Naive thymus-derived CD4-positive, alpha-beta T cell (primary cell): ENCODE results near the gene CFDP1. TPM values are rescaled to one million over a fixed set of nuclear protein-coding genes. Genes with fewer than 3 reads are reported as not detected.
A peak's percentile ranks its signal among the peaks of the same experiment; 100 is the strongest.
"Not testable (repeated sequence)": the region's sequence is repeated elsewhere in the genome, so short reads cannot be mapped to it uniquely, and the experiment has no call there.

Source experiments
- ATAC-seq: fragments of 150-1000 bp; cut with Tn5 transposase; 2 replicates; pipeline ENCODE4 v1.10.0; 2021; ENCODE audit warnings: mild to moderate bottlenecking, moderate library complexity
- CTCF ChIA-PET: fragments of 350-600 bp; sonication (Branson Sonifier 250); formaldehyde crosslinking; loops from one replicate; lab custom pipeline; 2021; ENCODE audit warnings: antibody characterized with exemption; lab: Charles Lee
- POLR2A ChIA-PET: fragments of 350-600 bp; sonication (Branson Sonifier 250); formaldehyde crosslinking; loops from one replicate; lab custom pipeline; 2021; ENCODE audit warnings: antibody characterized with exemption, inconsistent platforms; lab: Charles Lee
- DNase-seq, 9 donors: peaks; one replicate each; pipeline versions ENCODE4 v3.0.0 to v3.0.0-alpha.2; 2020 to 2022; ENCODE audit warnings: mixed read lengths in 1 of 9
- H3K27ac ChIP-seq: one replicate; pipeline ENCODE4 v1.7.0; 2013; ENCODE audit warnings: mild to moderate bottlenecking, low read depth, low read length, moderate library complexity
- H3K27me3 ChIP-seq, 2 donors: one replicate each; pipeline ENCODE4 v1.7.0; 2013; ENCODE audit warnings: low read length in 2 of 2, mild to moderate bottlenecking in 2 of 2, moderate library complexity in 2 of 2; ENCODE audit not compliant: control insufficient read depth in 2 of 2, insufficient read depth in 2 of 2
- H3K36me3 ChIP-seq, 3 experiments: 1 replicate in 2 of 3; 2 replicates in 1 of 3; pipeline ENCODE4 v1.7.0; 2013; ENCODE audit warnings: low read length in 3 of 3, mild to moderate bottlenecking in 3 of 3, moderate library complexity in 1 of 3; ENCODE audit not compliant: insufficient read depth in 3 of 3, control insufficient read depth in 2 of 3
- H3K4me1 ChIP-seq, 2 donors: one replicate each; pipeline ENCODE4 v1.7.0; 2013; ENCODE audit warnings: low read length in 2 of 2, mild to moderate bottlenecking in 2 of 2, moderate library complexity in 1 of 2; ENCODE audit not compliant: control insufficient read depth in 2 of 2, insufficient read depth in 2 of 2
- H3K4me3 ChIP-seq: 2 replicates; pipeline ENCODE4 v1.7.0; 2013; ENCODE audit warnings: mild to moderate bottlenecking, low read length
- H3K9me3 ChIP-seq, 3 experiments: 1 replicate in 2 of 3; 2 replicates in 1 of 3; pipeline ENCODE4 v1.7.0; 2013; ENCODE audit warnings: low read length in 3 of 3; ENCODE audit not compliant: control insufficient read depth in 2 of 3
- H3K27ac Mint-ChIP-seq, 9 donors: one replicate each; pipeline ENCODE4 v1.8.0; 2020 to 2022; ENCODE audit warnings: mixed read lengths in 9 of 9, mild to moderate bottlenecking in 8 of 9, moderate library complexity in 5 of 9, inconsistent platforms in 2 of 9
- H3K27me3 Mint-ChIP-seq, 5 donors: one replicate each; pipeline ENCODE4 v1.8.0; 2021 to 2022; ENCODE audit warnings: mixed read lengths in 5 of 5, mild to moderate bottlenecking in 1 of 5
- H3K36me3 Mint-ChIP-seq, 5 donors: one replicate each; pipeline ENCODE4 v1.8.0; 2020 to 2022; ENCODE audit warnings: mixed read lengths in 5 of 5, mild to moderate bottlenecking in 3 of 5, inconsistent platforms in 1 of 5
- H3K4me1 Mint-ChIP-seq, 7 donors: one replicate each; pipeline ENCODE4 v1.8.0; 2020 to 2022; ENCODE audit warnings: mixed read lengths in 7 of 7, mild to moderate bottlenecking in 3 of 7, inconsistent platforms in 1 of 7
- H3K4me3 Mint-ChIP-seq, 10 donors: one replicate each; pipeline ENCODE4 v1.8.0; 2020 to 2022; ENCODE audit warnings: mild to moderate bottlenecking in 10 of 10, mixed read lengths in 10 of 10, moderate library complexity in 6 of 10, inconsistent platforms in 2 of 10
- H3K9me3 Mint-ChIP-seq, 11 donors: one replicate each; pipeline ENCODE4 v1.8.0; 2020 to 2022; ENCODE audit warnings: mixed read lengths in 11 of 11, mild to moderate bottlenecking in 4 of 11, inconsistent platforms in 1 of 11, moderate library complexity in 1 of 11
- intact Hi-C, 2 donors: fragments of 100-400 bp; cut with micrococcal nuclease; formaldehyde crosslinking; loops; one replicate each; pipeline ENCODE4 v1.15.1; 2023
- polyA plus RNA-seq, 2 donors: library from polyadenylated mRNA; unstranded; fragments of 300-500 nt; fragmentation: Illumina TruSeq; gene quantifications; one replicate each; pipeline ENCODE4 v1.2.3, GENCODE V29; 2021
- total RNA-seq, 6 experiments: library from RNA in 5 of 6; stranded (reverse) in 5 of 6; gene quantifications; 1 replicate in 5 of 6; 2 replicates in 1 of 6; pipeline ENCODE4 v1.2.3 and lab custom pipeline; 2021 to 2026

The CFDP1 gene
- total and polyA plus RNA-seq, 7 experiments from 2014 or later = 34.9 to 42.1 (median 39.4) TPM

- peaks cover 0 to 6% (median 0%) of the 10 kb centered on the region in 3 experiments for H3K36me3 ChIP-seq
- peak in 2 of 9 donors; percentile 74 to 84 for DNase-seq
- intact Hi-C loops = loop anchor here (1.0 to 10.0 kb wide), 15 partner anchors 30 to 1756 kb away; partner anchors contain the start of genes ADAT1 (in 2 of the 2), GABARAPL2 (in 2 of the 2), GLG1 (in 2 of the 2) and KARS1 (in 2 of the 2)
- peak overlapping the region; percentile 92 for H3K4me3 ChIP-seq
- Mint-ChIP-seq H3K9me3 (peaks cover 0 to 13% (median 0%) of the 10 kb centered on the region in 11 donors), H3K36me3 (peaks cover 0 to 13% (median 3%) of the 10 kb centered on the region in 5 donors), H3K27ac (peak overlapping the region; percentile 94 to 100 (median 97)), H3K4me3 (peak overlapping the region; percentile 87 to 99 (median 94)), H3K4me1 (peaks cover 17 to 48% (median 37%) of the 10 kb centered on the region in 7 donors), H3K27me3 (no peaks in the 10 kb centered on the region)
- peak; percentile 83 for ATAC-seq
- CTCF ChIA-PET = interaction anchor here (0.8 to 1.5 kb wide), 8 partner anchors 14 to 83 kb away, joined by 3 to 9 read pairs (median 4); partner anchors contain the start of gene TMEM170A
- peaks cover 5 to 9% of the 10 kb centered on the region in 2 donors for H3K4me1 ChIP-seq
- H3K27me3 ChIP-seq = no peaks in the 10 kb centered on the region
- POLR2A ChIA-PET = interaction anchor here (0.6 to 2.9 kb wide), 19 partner anchors 11 to 1758 kb away, joined by 3 to 25 read pairs (median 5); partner anchors contain the start of genes ADAT1, GABARAPL2, KARS1 and TERF2IP
- peak overlapping the region; percentile 94 for H3K27ac ChIP-seq
- H3K9me3 ChIP-seq = no peaks in the 10 kb centered on the region
Measured at GRCh38 chr16:75433732-75434413, 570 bp upstream of the CFDP1 start.

DNA sequence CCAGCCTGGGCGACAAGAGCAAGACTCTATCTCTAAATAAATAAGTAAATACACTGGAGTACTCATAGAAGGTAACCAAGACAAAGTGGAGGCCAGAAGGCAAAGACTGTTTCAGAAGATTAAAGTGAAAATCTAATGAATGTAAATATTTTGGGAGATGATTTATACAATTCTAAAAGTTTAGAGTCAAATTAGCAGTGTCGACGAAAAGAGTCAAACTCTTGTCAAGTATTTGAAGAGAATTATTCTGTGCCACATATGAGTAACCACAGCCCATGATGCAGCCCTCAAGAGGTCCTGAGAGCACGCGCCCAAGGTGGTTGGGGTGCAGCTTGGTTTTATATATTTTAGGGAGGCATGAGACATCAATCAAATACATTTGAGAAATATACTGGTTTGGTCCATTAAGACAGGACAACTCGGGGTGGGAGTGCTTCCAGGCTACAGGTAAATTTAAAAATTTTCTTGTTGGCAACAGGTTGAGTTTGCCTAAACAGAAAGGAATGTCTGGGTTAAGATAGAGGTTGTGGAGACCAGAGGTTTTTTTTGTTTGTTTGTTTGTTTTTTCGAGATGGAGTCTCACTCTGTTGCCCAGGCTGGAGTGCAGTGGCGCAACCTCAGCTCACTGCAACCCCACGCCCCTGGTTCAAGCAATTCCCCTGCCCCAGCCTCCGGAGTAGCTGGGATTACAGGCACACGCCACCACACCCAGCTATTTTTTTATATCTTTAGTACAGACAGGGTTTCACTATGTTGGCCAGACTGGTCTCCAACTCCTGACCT, 3.5 kb downstream of the CFDP1 start:
- intact Hi-C loops = loop anchor here in 1 of 2 donors (10.0 kb wide), 1 partner anchor 725 kb away; the partner anchor contains the start of gene MLKL
- H3K27me3 ChIP-seq = no peaks in the 10 kb centered on the region
- H3K4me1 Mint-ChIP-seq = peaks cover 16 to 70% (median 61%) of the 10 kb centered on the region in 7 donors
- H3K36me3 Mint-ChIP-seq = peaks cover 0 to 10% (median 6%) of the 10 kb centered on the region in 5 donors
- ChIA-PET CTCF (interaction anchor here (0.6 kb wide), 1 partner anchor 119 kb away, joined by 5 read pairs; no protein-coding TSS in a partner anchor), POLR2A (no interaction called here)
- DNase-seq (no peak), ATAC-seq (no peak)
- peaks cover 0 to 6% (median 0%) of the 10 kb centered on the region in 3 experiments for H3K36me3 ChIP-seq
- H3K9me3 ChIP-seq = no peaks in the 10 kb centered on the region
- no peak overlapping the region for H3K4me3 ChIP-seq
- peaks cover 0 to 8% (median 0%) of the 10 kb centered on the region in 11 donors for H3K9me3 Mint-ChIP-seq
- H3K27ac Mint-ChIP-seq = peak overlapping the region in 4 of 9 donors; percentile 9 to 75 (median 32)
- peaks cover 5 to 9% of the 10 kb centered on the region in 2 donors for H3K4me1 ChIP-seq
- H3K4me3 Mint-ChIP-seq = peak overlapping the region in 4 of 10 donors; percentile 5 to 45 (median 30)
- H3K27me3 Mint-ChIP-seq = no peaks in the 10 kb centered on the region
- H3K27ac ChIP-seq = no peak overlapping the region

DNA sequence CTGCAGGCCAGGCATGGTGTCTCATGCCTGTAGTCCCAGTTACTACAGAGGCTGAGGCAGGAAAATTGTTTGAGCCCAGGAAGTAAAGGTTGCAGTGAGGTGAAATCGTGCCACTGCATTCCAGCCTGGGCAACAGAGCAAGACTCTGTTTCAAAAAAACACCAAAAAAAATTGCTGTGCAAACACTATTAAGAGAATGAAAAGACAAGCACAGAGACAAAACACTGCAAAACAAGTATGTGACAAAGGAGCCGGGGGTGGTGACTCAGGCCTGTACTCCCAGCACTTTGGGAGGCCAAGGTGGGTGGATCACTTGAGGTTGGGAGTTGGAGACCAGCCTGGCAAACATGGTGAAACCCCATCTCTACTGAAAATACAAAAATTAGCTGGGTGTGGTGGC, 6.8 kb downstream of the CFDP1 start:
- H3K4me1 ChIP-seq, H3K9me3 Mint-ChIP-seq, ATAC-seq, H3K4me3 Mint-ChIP-seq, H3K27me3 ChIP-seq, H3K4me3 ChIP-seq, H3K27ac ChIP-seq, H3K27me3 Mint-ChIP-seq, H3K36me3 ChIP-seq, DNase-seq, H3K9me3 ChIP-seq, intact Hi-C loops: not testable (repeated sequence)
- H3K27ac Mint-ChIP-seq = peak overlapping the region in 2 of 9 donors; percentile 22 to 46
- peaks cover 13 to 65% (median 58%) of the 10 kb centered on the region in 7 donors for H3K4me1 Mint-ChIP-seq
- peaks cover 0 to 10% (median 3%) of the 10 kb centered on the region in 5 donors for H3K36me3 Mint-ChIP-seq
- ChIA-PET POLR2A (interaction anchor here (0.6 kb wide), 1 partner anchor 222 kb away, joined by 4 read pairs; no protein-coding TSS in a partner anchor), CTCF (interaction anchor here (1.8 kb wide), 1 partner anchor 39 kb away, joined by 5 read pairs; no protein-coding TSS in a partner anchor)

GRCh38 chr16:75424105-75424762, 9.1 kb downstream of the CFDP1 start:
- H3K9me3 ChIP-seq, H3K4me1 ChIP-seq, H3K36me3 ChIP-seq, DNase-seq, POLR2A ChIA-PET, H3K27me3 Mint-ChIP-seq, H3K27me3 ChIP-seq, H3K4me3 ChIP-seq, ATAC-seq, H3K36me3 Mint-ChIP-seq, H3K27ac ChIP-seq, CTCF ChIA-PET, H3K9me3 Mint-ChIP-seq: not testable (repeated sequence)
- H3K4me1 Mint-ChIP-seq = peaks cover 21 to 62% (median 57%) of the 10 kb centered on the region in 7 donors
- intact Hi-C loops = loop anchor here in 1 of 2 donors (5.0 kb wide), 1 partner anchor 38 kb away; the partner anchor contains the start of gene TMEM170A
- H3K4me3 Mint-ChIP-seq = peak overlapping the region in 1 of 10 donors; percentile 25
- H3K27ac Mint-ChIP-seq = peak overlapping the region in 3 of 9 donors; percentile 17 to 72 (median 55)

GRCh38 chr16:75423723-75424104, 9.6 kb downstream of the CFDP1 start:
- peaks cover 0 to 8% of the 10 kb centered on the region in 2 donors for H3K4me1 ChIP-seq
- Mint-ChIP-seq H3K27me3 (no peaks in the 10 kb centered on the region), H3K4me1 (peaks cover 20 to 59% (median 57%) of the 10 kb centered on the region in 7 donors), H3K36me3 (peaks cover 0 to 6% (median 0%) of the 10 kb centered on the region in 5 donors), H3K27ac (peak overlapping the region in 5 of 9 donors; percentile 17 to 72 (median 46)), H3K4me3 (no peak overlapping the region), H3K9me3 (no peaks in the 10 kb centered on the region)
- ChIA-PET CTCF (no interaction called here), POLR2A (no interaction called here)
- no peak overlapping the region for H3K27ac ChIP-seq
- H3K27me3 ChIP-seq = no peaks in the 10 kb centered on the region
- no peak for ATAC-seq
- no peak overlapping the region for H3K4me3 ChIP-seq
- no peak for DNase-seq
- intact Hi-C loops = loop anchor here in 1 of 2 donors (5.0 kb wide), 1 partner anchor 39 kb away; the partner anchor contains the start of gene TMEM170A
- H3K36me3 ChIP-seq = no peaks in the 10 kb centered on the region
- no peaks in the 10 kb centered on the region for H3K9me3 ChIP-seq
